ENCODE data around the gene TLE6.

GRCh38 chr19:2989236-2989946 lies 12.0 kb downstream of the TLE6 start:
- TF ChIP-seq CTCF (IDR thresholded peaks at IDR 0.05; ENCODE audit: insufficient read depth, low read depth, low read length) (no peak), EZH2 (IDR thresholded peaks at IDR 0.05; ENCODE audit: insufficient read depth, low read length) (no peak)

Measured in astrocyte (in vitro differentiated cells and primary cell).